CD4-positive, alpha-beta T cell treated with Interferon alpha-2 for 1 hour (primary cell): ENCODE results near the gene PRKCE.

Source experiments
- DNase-seq, 2 donors: peaks; one replicate each; pipeline ENCODE4 v3.0.0-alpha.2; 2020 to 2022

Gene PRKCE

GRCh38 chr2:45634223-45634622, 17.3 kb upstream of the PRKCE start:
- DNase-seq: no peak

GRCh38 chr2:45636008-45636407, 15.5 kb upstream of the PRKCE start:
- no peak for DNase-seq

DNA sequence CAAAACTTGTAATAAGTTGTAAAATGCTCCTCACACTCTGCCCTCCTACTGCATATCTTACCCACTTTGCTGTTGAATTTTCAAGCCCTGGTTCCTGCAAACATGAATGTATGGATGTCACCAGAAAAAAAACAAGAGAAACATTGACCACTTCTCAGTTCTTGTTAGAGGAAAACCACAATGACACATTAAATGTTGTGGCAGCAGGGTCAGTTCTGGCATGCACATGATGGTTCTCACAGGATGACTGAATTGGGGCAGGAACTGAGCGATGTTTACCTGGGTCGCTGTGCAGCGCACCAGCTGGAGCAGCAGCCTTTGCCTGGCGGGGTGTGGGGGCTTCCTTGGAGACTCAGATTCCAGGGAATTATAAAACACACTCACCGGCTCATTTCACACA, 14.0 kb upstream of the PRKCE start:
- DNase-seq: no peak

- DNase-seq: no peak
These were observed 10.9 kb upstream of the PRKCE start for GRCh38 chr2:45640576-45640975.

DNA sequence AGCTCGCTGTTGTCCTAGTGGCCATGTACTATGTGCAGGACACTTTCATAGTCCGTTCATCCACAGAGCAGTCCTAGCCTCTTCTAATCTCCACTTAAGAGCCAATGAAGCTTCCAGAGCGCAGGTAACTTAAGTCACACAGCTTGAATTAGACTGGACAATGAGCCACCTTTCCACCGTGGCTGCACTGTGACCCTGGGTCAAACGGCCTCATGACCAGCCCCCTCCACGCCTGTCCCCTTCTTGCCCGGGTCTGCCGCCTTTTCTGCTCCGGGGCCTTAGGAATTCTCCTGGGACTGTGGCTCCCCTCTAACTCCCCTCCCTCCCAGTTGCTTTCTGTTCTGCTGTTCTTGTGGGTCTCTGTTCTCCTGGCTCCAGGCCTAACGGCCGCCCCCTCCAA, 8.4 kb upstream of the PRKCE start:
- DNase-seq: no peak

- DNase-seq: peak; percentile 64 to 78
These were observed 7.6 kb upstream of the PRKCE start for GRCh38 chr2:45643543-45644542.

- DNase-seq: no peak
These were observed 5.2 kb upstream of the PRKCE start for GRCh38 chr2:45646289-45646688.

GRCh38 chr2:45647356-45647755, 4.1 kb upstream of the PRKCE start:
- DNase-seq: no peak

GRCh38 chr2:45647986-45648520, 3.4 kb upstream of the PRKCE start:
- DNase-seq: no peak

- no peak for DNase-seq
These were observed 2.8 kb upstream of the PRKCE start for GRCh38 chr2:45648636-45649035.

DNA sequence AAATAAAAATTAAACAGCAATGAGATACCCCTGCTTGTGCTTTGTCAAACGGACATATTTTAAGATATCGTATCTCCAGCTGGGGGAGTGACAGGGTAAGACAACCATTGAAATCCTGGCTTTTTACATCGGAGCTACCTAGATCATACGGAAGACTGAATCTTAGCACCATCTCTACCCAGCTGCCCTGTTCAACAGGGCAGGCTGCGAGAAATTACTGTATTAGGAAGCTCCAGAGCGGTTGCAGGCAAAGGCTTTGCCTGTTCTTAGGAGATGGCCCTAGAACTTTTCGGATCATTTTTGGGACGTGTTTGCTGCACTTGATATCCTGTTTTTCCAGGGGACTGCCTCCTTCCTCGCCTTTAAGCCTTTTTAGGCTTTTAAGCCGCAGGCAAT, 2.0 kb upstream of the PRKCE start:
- DNase-seq: no peak

DNA sequence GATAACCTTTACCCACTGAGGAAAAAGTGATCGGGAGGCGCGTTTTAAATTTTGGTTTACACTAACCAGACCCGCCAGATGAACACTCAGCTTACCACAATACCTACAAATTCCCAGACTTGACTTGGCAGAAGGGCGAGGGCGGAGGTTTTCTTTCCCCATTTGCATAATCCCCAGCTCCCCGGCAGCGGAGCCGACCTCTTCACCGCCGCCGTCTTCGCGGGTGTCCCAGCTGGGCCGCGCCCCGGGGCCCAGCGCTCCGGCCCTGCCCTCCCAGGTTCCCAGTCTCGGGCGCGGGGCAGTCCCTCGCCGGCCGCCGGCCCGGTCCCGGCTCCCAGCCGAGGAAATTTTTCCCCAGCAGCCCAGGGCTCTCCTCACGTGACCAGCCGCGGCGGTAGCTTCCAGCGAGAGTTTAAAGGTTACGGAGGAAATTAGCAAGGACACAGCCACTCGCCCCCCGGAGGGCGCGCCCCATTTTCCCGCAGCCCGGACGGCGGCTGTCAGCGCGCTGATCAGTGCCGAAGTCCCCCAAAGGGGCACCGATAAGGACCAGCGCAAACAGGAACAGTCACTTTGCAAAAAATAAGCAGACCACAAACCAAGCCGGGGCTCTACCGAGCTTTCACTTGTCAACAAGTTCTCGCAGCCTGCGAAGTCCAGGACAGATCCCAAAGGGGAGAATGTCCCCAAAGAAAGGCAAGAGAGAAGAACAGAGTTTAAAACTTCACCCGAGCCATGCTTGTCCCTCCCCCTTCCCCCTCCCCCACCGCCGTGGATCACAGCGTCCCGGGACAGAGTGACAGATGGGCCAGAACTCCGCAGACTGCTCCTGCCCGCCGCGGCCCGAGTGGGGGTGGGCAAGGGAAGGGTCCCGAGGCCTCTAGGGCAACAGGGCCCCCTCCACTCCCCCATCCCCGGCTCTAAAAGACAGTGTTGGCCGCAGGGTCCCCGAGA, 1.3 kb upstream of the PRKCE start:
- DNase-seq: peak; percentile 59 to 68

GRCh38 chr2:45650851-45651414, 542 bp upstream of the PRKCE start:
- peak; percentile 95 to 97 for DNase-seq

DNA sequence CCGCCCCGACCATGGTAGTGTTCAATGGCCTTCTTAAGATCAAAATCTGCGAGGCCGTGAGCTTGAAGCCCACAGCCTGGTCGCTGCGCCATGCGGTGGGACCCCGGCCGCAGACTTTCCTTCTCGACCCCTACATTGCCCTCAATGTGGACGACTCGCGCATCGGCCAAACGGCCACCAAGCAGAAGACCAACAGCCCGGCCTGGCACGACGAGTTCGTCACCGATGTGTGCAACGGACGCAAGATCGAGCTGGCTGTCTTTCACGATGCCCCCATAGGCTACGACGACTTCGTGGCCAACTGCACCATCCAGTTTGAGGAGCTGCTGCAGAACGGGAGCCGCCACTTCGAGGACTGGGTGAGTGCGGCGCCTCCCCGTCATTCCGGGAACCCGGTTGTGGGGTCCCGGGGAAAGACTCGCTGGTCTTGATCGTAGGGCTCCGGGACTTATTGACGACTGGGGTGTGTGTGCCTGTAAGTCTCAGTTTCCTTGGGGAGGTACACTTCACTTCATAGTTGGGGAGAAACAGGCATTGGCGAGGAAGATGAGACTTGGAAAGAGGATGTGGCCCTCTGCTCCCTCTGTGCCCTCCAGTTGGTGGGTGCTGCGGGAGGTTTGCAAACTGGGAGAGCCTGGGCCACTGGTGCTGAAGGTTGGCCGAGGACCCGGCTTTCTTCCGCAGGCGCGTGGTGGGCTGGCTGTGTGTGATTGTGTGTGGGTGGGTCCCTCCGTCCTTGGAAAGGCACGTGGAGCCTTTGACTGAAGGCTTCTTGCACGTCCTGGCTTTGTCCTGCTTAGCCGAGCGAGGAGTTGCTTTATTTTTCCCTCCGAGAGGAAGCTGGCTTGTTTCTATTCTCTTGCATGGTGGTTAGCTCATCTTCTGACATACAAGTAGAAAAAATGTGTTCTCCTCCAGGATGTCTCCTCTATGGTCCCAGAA, 886 bp downstream of the PRKCE start:
- DNase-seq: peak; percentile 16 to 20

DNA sequence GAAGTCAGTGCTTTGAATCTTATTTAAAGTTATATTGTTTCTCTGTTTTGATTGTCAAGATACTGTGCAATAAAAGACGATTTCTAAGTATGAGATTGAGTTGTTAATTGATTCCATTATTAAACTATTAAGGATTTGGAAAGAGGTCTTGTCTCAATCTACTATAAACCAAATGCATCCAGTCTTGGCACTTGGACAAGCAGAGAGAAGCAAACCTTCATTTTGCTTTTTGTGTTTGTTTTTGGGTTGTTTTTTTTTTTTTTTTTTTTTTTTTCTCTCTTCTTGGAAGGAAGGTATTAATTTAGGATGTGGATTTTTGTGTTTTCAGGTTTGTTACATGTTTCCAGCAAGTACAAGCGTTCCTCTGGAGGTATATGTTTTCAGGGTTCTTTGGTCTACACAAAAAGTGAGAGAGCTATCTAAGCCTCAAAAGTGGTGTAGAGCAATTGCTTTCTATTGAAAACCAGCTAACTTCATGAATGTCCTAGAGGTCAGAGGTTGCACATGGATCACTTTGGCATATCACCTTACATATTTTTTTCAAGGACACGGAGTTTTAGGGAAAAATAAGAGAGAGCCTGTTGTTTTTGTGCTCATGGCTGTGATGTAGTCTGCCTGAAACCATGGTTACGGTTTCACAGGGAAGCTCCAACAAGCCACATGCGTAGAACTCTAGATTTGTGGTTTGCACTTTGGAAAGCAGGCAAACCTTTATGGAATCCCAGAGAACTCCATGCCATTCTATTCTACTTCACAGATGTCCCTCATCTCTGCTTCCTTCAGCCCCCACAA, 1.8 kb downstream of the PRKCE start:
- DNase-seq: no peak

- no peak for DNase-seq
These were observed 2.8 kb downstream of the PRKCE start for GRCh38 chr2:45654250-45654649.

DNA sequence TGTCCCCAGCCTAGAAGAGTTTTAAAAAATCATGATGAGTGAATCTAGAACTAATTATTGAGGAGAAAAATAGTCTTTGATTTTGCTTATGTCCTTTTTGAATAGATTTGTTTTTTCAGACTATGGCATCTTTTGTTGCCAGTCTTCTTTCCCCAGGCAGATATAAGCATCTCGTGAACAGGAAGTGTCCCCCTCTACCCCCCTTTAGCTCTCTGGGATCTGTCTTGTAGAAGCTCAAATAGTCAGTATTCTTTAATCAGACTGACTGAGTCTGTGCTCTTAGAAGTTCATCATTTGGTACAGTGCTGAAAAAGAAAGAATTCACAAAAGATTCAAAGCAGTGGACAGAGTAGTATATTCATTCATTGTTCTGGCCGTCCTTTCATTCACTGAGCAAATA, 10.4 kb downstream of the PRKCE start:
- no peak for DNase-seq

DNA sequence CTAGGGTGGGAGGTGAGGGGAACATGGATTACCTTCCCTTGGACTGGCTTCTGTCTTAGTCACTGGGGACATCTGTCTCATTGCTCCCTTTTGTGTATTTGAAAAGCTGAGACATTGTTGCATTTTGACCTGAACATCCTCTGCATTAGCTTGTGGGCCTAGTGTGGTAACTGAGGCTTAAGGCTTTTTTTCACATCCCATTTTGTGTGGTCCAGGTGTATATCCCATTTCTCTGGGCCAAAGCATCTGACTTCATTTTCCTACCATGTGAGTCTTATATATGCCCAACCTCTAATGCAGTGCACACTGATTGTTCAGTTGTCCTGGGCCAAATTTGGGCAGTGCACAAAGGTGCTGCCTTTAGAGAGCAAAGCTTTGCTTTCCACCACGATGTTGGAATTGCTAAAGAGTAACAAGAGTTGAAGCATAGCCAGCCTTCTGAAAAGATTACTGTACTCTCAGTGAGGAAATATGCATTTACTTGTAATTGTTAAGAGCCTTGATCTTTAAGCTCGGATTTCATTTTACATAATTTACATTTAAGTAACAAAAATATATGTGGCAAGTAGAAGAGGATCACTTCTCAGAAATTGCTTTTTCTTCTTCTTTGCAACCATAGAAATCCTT, 13.3 kb downstream of the PRKCE start:
- DNase-seq: no peak

DNA sequence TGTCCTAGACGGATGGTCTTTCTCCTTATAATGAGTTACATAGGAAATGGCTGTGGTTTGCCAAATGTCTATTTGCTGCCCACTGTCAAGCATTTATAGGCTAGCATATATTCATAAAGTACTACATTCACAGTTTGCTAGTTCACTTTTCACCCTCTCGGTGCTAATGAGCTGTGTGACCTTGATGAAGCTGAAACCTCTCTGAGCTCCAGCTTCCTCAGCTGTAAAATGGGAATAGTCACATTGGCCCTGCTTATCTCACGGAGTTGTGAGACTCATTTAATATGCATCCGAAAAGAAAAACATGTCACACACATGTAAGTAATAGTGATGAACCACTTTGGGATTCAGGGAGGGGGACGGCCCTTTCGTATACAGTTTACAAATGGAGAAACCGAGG, 17.0 kb downstream of the PRKCE start:
- no peak for DNase-seq

- no peak for DNase-seq
These were observed 17.6 kb downstream of the PRKCE start for GRCh38 chr2:45669032-45669486.
